Hepatocyte (in vitro differentiated cells): ENCODE results near the gene CRYGA.

Experiments
- CTCF ChIP-seq: fragments of 200-600 bp; sonication (generic); IDR thresholded peaks from 2 replicates; pipeline ENCODE4 v1.5.1; 2016; ENCODE audit warnings: antibody characterized with exemption, mild to moderate bottlenecking; ENCODE audit not compliant: poor library complexity
- EZH2phosphoT487 ChIP-seq: fragments of 200-600 bp; sonication (generic); IDR thresholded peaks from one replicate; pipeline ENCODE4 v1.6.1; 2018; ENCODE audit warnings: antibody characterized with exemption, mild to moderate bottlenecking, low read depth, moderate library complexity; ENCODE audit not compliant: unreplicated experiment, severe bottlenecking

GRCh38 chr2:208136716-208137094 lies 26.7 kb downstream of the CRYGA start:
- TF ChIP-seq CTCF, result no peak
- TF ChIP-seq EZH2phosphoT487, result no peak
